ENCODE data around the gene ZYG11B. TPM values are rescaled to one million over a fixed set of nuclear protein-coding genes. Genes with fewer than 3 reads are reported as not detected.
A peak's percentile ranks its signal among the peaks of the same experiment; 100 is the strongest.

Gene ZYG11B
- total and polyA plus RNA-seq, 2 of the 13 experiments (the other 11 are each of a cell fraction or from before 2014, with no cell fraction given), result 6.9 to 17.9 TPM

GRCh38 chr1:52726265-52727113 lies at the start of gene ZYG11B (continued):
- TF ChIP-seq POGK (CRISPR knock-in tag; conservative IDR thresholded peaks at IDR 0.05) (0 out of 2 replicates have a peak, but pooled peaks have one; percentile 28), ZNF737 (CRISPR knock-in tag; IDR thresholded peaks at IDR 0.05; ENCODE audit: borderline replicate concordance) (no peak), ERF (CRISPR knock-in tag; IDR thresholded peaks at IDR 0.05) (no peak; the same call in 1 of the 2 replicates), SRSF1 (optimal IDR thresholded peaks at IDR 0.05; ENCODE audit: low read depth, low read length) (no peak), ZNF121 (CRISPR knock-in tag; IDR thresholded peaks at IDR 0.05) (0 out of 2 replicates have a peak, but pooled peaks have one; percentile 15), RNF2 (conservative IDR thresholded peaks at IDR 0.05; ENCODE audit: low read depth) (no peak), ZNF598 (CRISPR knock-in tag; IDR thresholded peaks at IDR 0.05; ENCODE audit: borderline replicate concordance) (no peak), ZNF260 (CRISPR knock-in tag; IDR thresholded peaks at IDR 0.05; ENCODE audit: borderline replicate concordance, low read depth) (no peak), ZNF44 (CRISPR knock-in tag; IDR thresholded peaks at IDR 0.05) (no peak), ZNF660 (CRISPR knock-in tag; IDR thresholded peaks at IDR 0.05; ENCODE audit: borderline replicate concordance, low read depth) (no peak), HOXA9 (CRISPR knock-in tag; IDR thresholded peaks at IDR 0.05; ENCODE audit: borderline replicate concordance) (no peak), FUBP1 (CRISPR knock-in tag; IDR thresholded peaks at IDR 0.05; ENCODE audit: borderline replicate concordance) (no peak), NR2F2 (IDR thresholded peaks at IDR 0.05; ENCODE audit: borderline replicate concordance, low read depth) (no peak), ZNF224 (CRISPR knock-in tag; IDR thresholded peaks at IDR 0.05) (no peak), GATAD2A (CRISPR knock-in tag; IDR thresholded peaks at IDR 0.05) (no peak), TBX2 (CRISPR knock-in tag; IDR thresholded peaks at IDR 0.05; ENCODE audit: borderline replicate concordance) (no peak), SRF (IDR thresholded peaks at IDR 0.05; ENCODE audit: low read depth, low read length) (no peak)

Measured in HepG2 (cell line).